Endothelial cell of umbilical vein (primary cell): ENCODE data around the gene SLCO2B1. TPM values are rescaled to one million over a fixed set of nuclear protein-coding genes. Genes with fewer than 3 reads are reported as not detected.

ENCODE experiments used
- BruUV-seq: library from RNA; stranded (reverse); fragments of 400-500 nt; replicated peaks from 2 replicates; lab custom pipeline; 2021; lab: Mats Ljungman, UMichigan
- CTCF ChIA-PET: fragments of 300-600, 350-600 bp; sonication (Branson Sonifier 250); formaldehyde crosslinking; loops from one replicate; lab custom pipeline; 2021; ENCODE audit warnings: antibody characterized with exemption, inconsistent platforms; lab: Charles Lee
- POLR2A ChIA-PET: fragments of 300-600, 350-600 bp; sonication (Branson Sonifier 250); formaldehyde crosslinking; loops from one replicate; lab custom pipeline; 2021; ENCODE audit warnings: antibody characterized with exemption, inconsistent platforms; lab: Charles Lee
- DNase-seq: peaks from one replicate; pipeline ENCODE4 v3.0.0-alpha.2; 2011; ENCODE audit warnings: low read depth, low spot score
- FAIRE-seq: peaks from 2 replicates; lab custom pipeline; 2011; peaks lifted over from hg19 to GRCh38; lab: Jason Lieb, UNC
- H2AFZ ChIP-seq: 2 replicates; pipeline ENCODE4 v1.6.0; 2012; ENCODE audit warnings: low read depth, low read length, control low read depth, inconsistent platforms
- H3K27ac ChIP-seq: 2 replicates; pipeline ENCODE4 v1.5.1; 2011; ENCODE audit warnings: low read depth, mild to moderate bottlenecking, control low read depth, low read length, moderate library complexity; ENCODE audit not compliant: insufficient read depth
- H3K27me3 ChIP-seq, 2 experiments: 2 replicates each; pipeline versions ENCODE4 v1.6.0 to v1.6.1; 2011; ENCODE audit warnings: low read length in 2 of 2, mixed read lengths in 1 of 2; ENCODE audit not compliant: control insufficient read depth in 2 of 2, insufficient read depth in 2 of 2
- H3K36me3 ChIP-seq, 2 experiments: 2 replicates in 1 of 2; 3 replicates in 1 of 2; pipeline ENCODE4 v1.5.1; 2011; ENCODE audit warnings: low read length in 2 of 2, mild to moderate bottlenecking in 1 of 2, moderate library complexity in 1 of 2; ENCODE audit not compliant: control insufficient read depth in 2 of 2, insufficient read depth in 2 of 2; ENCODE audit errors: extremely low read depth in 1 of 2
- H3K4me1 ChIP-seq: 3 replicates; pipeline ENCODE4 v1.5.1; 2011; ENCODE audit warnings: mild to moderate bottlenecking, low read length; ENCODE audit not compliant: control insufficient read depth, insufficient read depth; ENCODE audit errors: extremely low read depth
- H3K4me2 ChIP-seq: 2 replicates; pipeline ENCODE4 v1.6.1; 2011; ENCODE audit warnings: low read length, control low read depth, mixed read lengths; ENCODE audit not compliant: insufficient read depth
- H3K4me3 ChIP-seq, 3 experiments: fragments of 200-600 bp in 1 of 3; sonication (generic), shearing (Covaris generic) in 1 of 3; replicated peaks in 1 of 3; 2 replicates each; pipeline ENCODE4 v1.5.1; 2011 to 2016; ENCODE audit warnings: control low read depth in 3 of 3, low read length in 3 of 3, mild to moderate bottlenecking in 2 of 3, inconsistent platforms in 1 of 3, low read depth in 1 of 3, moderate library complexity in 1 of 3; ENCODE audit not compliant: insufficient read depth in 1 of 3
- H3K79me2 ChIP-seq: 2 replicates; pipeline ENCODE4 v1.6.0; 2012; ENCODE audit warnings: low read length, inconsistent platforms; ENCODE audit not compliant: control insufficient read depth, insufficient read depth
- H3K9ac ChIP-seq: replicated peaks from 2 replicates; pipeline ENCODE3; 2011; ENCODE audit warnings: low read length, control low read depth; ENCODE audit not compliant: insufficient read depth; ENCODE audit errors: extremely low read depth
- H3K9me1 ChIP-seq: replicated peaks from 3 replicates; pipeline ENCODE4 v1.6.0; 2011; ENCODE audit warnings: mild to moderate bottlenecking, low read length; ENCODE audit not compliant: control insufficient read depth, insufficient read depth; ENCODE audit errors: extremely low read depth
- H3K9me3 ChIP-seq: replicated peaks from 2 replicates; pipeline ENCODE4 v1.5.1; 2012; ENCODE audit warnings: low read length, inconsistent platforms; ENCODE audit not compliant: control insufficient read depth, insufficient read depth
- H4K20me1 ChIP-seq: replicated peaks from 2 replicates; pipeline ENCODE3; 2011; ENCODE audit warnings: mild to moderate bottlenecking, low read length; ENCODE audit not compliant: control insufficient read depth, insufficient read depth; ENCODE audit errors: extremely low read depth
- CTCF ChIP-seq, 2 donors: IDR thresholded peaks; 1 replicate in 1 of 2; 2 replicates in 1 of 2; pipeline ENCODE4 v1.5.1; 2011; ENCODE audit warnings: low read length in 2 of 2, mild to moderate bottlenecking in 2 of 2, moderate library complexity in 2 of 2, control low read depth in 1 of 2, inconsistent platforms in 1 of 2, low read depth in 1 of 2; ENCODE audit not compliant: insufficient read depth in 1 of 2; ENCODE audit errors: extremely low read depth in 1 of 2
- EZH2 ChIP-seq: IDR thresholded peaks from 2 replicates; pipeline ENCODE4 v1.6.1; 2012; ENCODE audit warnings: borderline replicate concordance, low read depth, mild to moderate bottlenecking, moderate library complexity, low read length, inconsistent platforms; ENCODE audit not compliant: severe bottlenecking
- FOS ChIP-seq: IDR thresholded peaks from 2 replicates; pipeline ENCODE4 v1.6.1; 2011; ENCODE audit warnings: mild to moderate bottlenecking, low read length, moderate library complexity, borderline replicate concordance; ENCODE audit not compliant: insufficient read depth
- GATA2 ChIP-seq: IDR thresholded peaks from 2 replicates; pipeline ENCODE4 v1.7.0; 2011; ENCODE audit warnings: low read depth, mild to moderate bottlenecking, moderate library complexity, mixed read lengths, low read length; ENCODE audit not compliant: insufficient read length, insufficient read depth
- JUN ChIP-seq: IDR thresholded peaks from 2 replicates; pipeline ENCODE4 v1.6.1; 2011; ENCODE audit warnings: borderline replicate concordance, low read depth; ENCODE audit not compliant: insufficient read length, insufficient read depth
- MAX ChIP-seq: IDR thresholded peaks from 2 replicates; pipeline ENCODE4 v1.6.1; 2011; ENCODE audit not compliant: insufficient read depth, insufficient read length
- MYC ChIP-seq: IDR thresholded peaks from one replicate; pipeline ENCODE4 v1.6.1; 2011; ENCODE audit warnings: mild to moderate bottlenecking, low read depth, low read length
- POLR2A ChIP-seq: IDR thresholded peaks from 2 replicates; pipeline ENCODE4 v1.6.1; 2012; ENCODE audit warnings: low read depth, mild to moderate bottlenecking, control low read depth, low read length
- POLR2AphosphoS5 ChIP-seq: IDR thresholded peaks from 2 replicates; pipeline ENCODE4 v1.6.1; 2012; ENCODE audit warnings: low read depth, mild to moderate bottlenecking, control low read depth, low read length, moderate library complexity; ENCODE audit not compliant: insufficient read depth
- dilution Hi-C: fragments of 300-500 bp; cut with MboI; formaldehyde crosslinking; loops from one replicate; pipeline ENCODE4 v1.15.0; 2019; ENCODE audit warnings: low sequenced_read_pairs; ENCODE audit not compliant: extremely low pct_ligation_motif_present
- intact Hi-C: fragments of 100-400 bp; cut with micrococcal nuclease; formaldehyde crosslinking; loops from one replicate; pipeline ENCODE4 v1.10.0; 2022
- polyA plus RNA-seq, 4 experiments: library from polyadenylated mRNA; depleted of rRNA in 3 of 4; stranded (reverse) in 3 of 4; unstranded in 1 of 4; fragments of >200 nt; gene quantifications; 2 replicates each; pipeline versions ENCODE4 v1.2.1 to v1.2.3, GENCODE V29; 2011 to 2012; ENCODE audit warnings: missing spikeins in 1 of 4
- total RNA-seq: library from RNA; stranded (reverse); gene quantifications from 2 replicates; pipeline ENCODE4 v1.2.3, GENCODE V29; 2021

Gene SLCO2B1
- total and polyA plus RNA-seq, 2 donors (not counting 3 experiments of a cell fraction or from before 2014, with no cell fraction given), result 0.04 TPM; not detected in 1

- Histone ChIP-seq H3K36me3 (no peaks in the 10 kb centered on the region), H3K9me3 (no peaks in the 10 kb centered on the region), H3K27me3 (peaks cover 6% of the 10 kb centered on the region in 2 experiments), H3K79me2 (no peaks in the 10 kb centered on the region), H3K9me1 (no peaks in the 10 kb centered on the region), H3K4me2 (no peak overlapping the region), H3K9ac (no peak overlapping the region), H4K20me1 (no peaks in the 10 kb centered on the region), H2AFZ (no peak overlapping the region), H3K4me3 (no peak overlapping the region), H3K27ac (no peak overlapping the region), H3K4me1 (no peaks in the 10 kb centered on the region)
- no peak for TF ChIP-seq JUN
- no peak for TF ChIP-seq MYC
- TF ChIP-seq EZH2, result no peak
- no peak for TF ChIP-seq POLR2A
- intact Hi-C loops, result no loop called here
- CTCF ChIA-PET, result interaction anchor here (1.1 to 9.9 kb wide), 3 partner anchors 16 to 53 kb away, joined by 3 to 125 read pairs (median 13); no protein-coding TSS in a partner anchor
- dilution Hi-C loops, result no loop called here
- POLR2A ChIA-PET, result no interaction called here
- no peak for DNase-seq
- BruUV-seq, result no TSS peak
- no peak for FAIRE-seq
These were observed 37.8 kb downstream of the SLCO2B1 start for GRCh38 chr11:75188671-75189070.

- H3K4me3 ChIP-seq, result no peak overlapping the region
- no peak overlapping the region for H3K27ac ChIP-seq
- no peaks in the 10 kb centered on the region for H4K20me1 ChIP-seq
- no peaks in the 10 kb centered on the region for H3K79me2 ChIP-seq
- intact Hi-C loops, result no loop called here
- CTCF ChIA-PET, result interaction anchor here (0.9 to 9.9 kb wide), 4 partner anchors 15 to 53 kb away, joined by 3 to 125 read pairs (median 8); no protein-coding TSS in a partner anchor
- no peak for FAIRE-seq
- DNase-seq, result no peak
- no peak overlapping the region for H3K4me2 ChIP-seq
- H3K9me3 ChIP-seq, result no peaks in the 10 kb centered on the region
- no peak overlapping the region for H2AFZ ChIP-seq
- H3K9me1 ChIP-seq, result no peaks in the 10 kb centered on the region
- H3K27me3 ChIP-seq, result peaks cover 3 to 5% of the 10 kb centered on the region in 2 experiments
- no peak overlapping the region for H3K9ac ChIP-seq
- no peaks in the 10 kb centered on the region for H3K4me1 ChIP-seq
- TF ChIP-seq POLR2AphosphoS5 (no peak), JUN (no peak), MAX (no peak), CTCF (IDR thresholded peaks at IDR 0.05; ENCODE audit: extremely low read depth in 1 of 2, insufficient read depth in 1 of 2, low read depth in 1 of 2, low read length in 2 of 2) (no peak), POLR2A (no peak), FOS (no peak), EZH2 (no peak), GATA2 (no peak), MYC (no peak)
- no peaks in the 10 kb centered on the region for H3K36me3 ChIP-seq
- dilution Hi-C loops, result no loop called here
- no TSS peak for BruUV-seq
- POLR2A ChIA-PET, result no interaction called here
These were observed 38.2 kb downstream of the SLCO2B1 start for GRCh38 chr11:75189108-75189507.
